Measurements from ENCODE around the gene ING4. TPM values are rescaled to one million over a fixed set of nuclear protein-coding genes. Genes with fewer than 3 reads are reported as not detected.

ING4 gene
- 23.0 to 27.4 TPM (median 26.7 TPM) in 3 replicates for total RNA-seq (2021)
- Bru-seq, nascent RNA = percentile 67 among the genes with signal in this experiment
- long read RNA-seq, experiment 1, transcript ING4-201 (8 exons, 1,709 nt) = major isoform, 18 of 62 reads
- long read RNA-seq, experiment 1, transcript ING4-202 (8 exons, 1,393 nt) = minor isoform, 13 of 62 reads
- long read RNA-seq, experiment 1, transcript ING4-203 (8 exons, 741 nt) = minor isoform, 9 of 62 reads
- long read RNA-seq, experiment 1, partial matches to known transcripts = 4 of 62 reads
- long read RNA-seq, experiment 1, other reads (novel, unspliced or antisense) = 13 of 62 reads
- long read RNA-seq, experiment 2, transcript ING4-201 (8 exons, 1,709 nt) = major isoform, 6 of 17 reads
- long read RNA-seq, experiment 2, partial matches to known transcripts = 3 of 17 reads
- long read RNA-seq, experiment 2, other reads (novel, unspliced or antisense) = 5 of 17 reads
- long read RNA-seq, experiment 3, transcript ING4-201 (8 exons, 1,709 nt) = major isoform, 21 of 69 reads
- long read RNA-seq, experiment 3, transcript ING4-202 (8 exons, 1,393 nt) = minor isoform, 18 of 69 reads
- long read RNA-seq, experiment 3, transcript ING4-203 (8 exons, 741 nt) = minor isoform, 9 of 69 reads
- long read RNA-seq, experiment 3, partial matches to known transcripts = 0 of 69 reads
- long read RNA-seq, experiment 3, other reads (novel, unspliced or antisense) = 16 of 69 reads

DNA sequence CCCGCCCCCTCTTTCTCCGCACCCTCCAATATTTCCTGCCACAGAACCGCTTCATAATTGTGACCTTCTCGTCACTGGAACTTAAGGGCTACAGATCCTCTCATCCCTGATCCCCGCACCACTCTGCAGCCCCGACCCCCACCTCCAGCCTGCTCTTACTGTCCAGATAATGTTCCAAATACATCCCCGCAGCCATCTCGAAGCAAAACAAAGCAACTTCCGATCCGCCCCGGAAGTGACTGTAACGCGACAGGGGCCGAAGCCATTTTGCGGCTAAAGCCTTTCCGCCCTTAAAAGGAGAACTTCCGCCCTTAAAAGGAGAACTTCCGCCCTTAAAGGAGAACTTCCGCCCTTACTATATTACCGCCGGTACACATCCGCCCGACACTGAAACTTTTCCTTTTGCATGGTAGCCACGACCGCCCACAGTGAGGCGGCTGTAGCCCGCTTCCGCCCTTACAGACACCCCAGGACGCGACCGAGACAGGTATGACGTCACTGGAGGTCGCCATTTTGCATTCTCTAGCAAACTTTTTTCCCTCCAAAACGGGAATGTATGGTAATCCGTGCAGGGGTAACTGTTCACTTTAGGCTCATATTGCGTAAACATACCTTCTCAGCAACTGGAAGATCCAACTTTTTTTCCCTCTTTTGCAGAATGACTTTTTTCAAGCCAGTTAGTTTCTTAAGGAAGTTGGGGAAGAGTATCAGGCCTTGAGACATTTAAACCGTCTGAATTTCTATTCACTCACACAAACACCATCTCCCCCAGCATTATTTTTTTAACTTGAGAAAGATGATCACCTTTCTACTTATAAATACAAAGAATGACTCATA, at the start of gene ING4:
Gene ING4 (minus strand): TSS at position 214 of the 837 bp plus-strand sequence. CDS start 18 bp downstream, at position 196.
- peaks cover 15% of the 10 kb centered on the region for H3K36me3 Mint-ChIP-seq
- ChIA-PET CTCF (interaction anchor here (0.6 to 1.8 kb wide), 4 partner anchors 26 to 1626 kb away, joined by 3 to 9 read pairs (median 3); partner anchors contain the start of genes CDCA3 and ZNF384), POLR2A (interaction anchor here (0.6 kb wide), 1 partner anchor 189 kb away, joined by 3 read pairs; the partner anchor contains the start of gene USP5)
- no peaks in the 10 kb centered on the region; the same call in 1 of the 2 replicates for H3K27me3 Mint-ChIP-seq (ENCODE audit: low read depth)
- ATAC-seq (peak; percentile 96), DNase-seq (ENCODE audit: low spot score) (peak; percentile 94)
- H3K4me1 Mint-ChIP-seq = peaks cover 6% of the 10 kb centered on the region
- peak within 1 kb of the TSS; percentile 98 for H3K4me3 Mint-ChIP-seq
- H3K9me3 Mint-ChIP-seq = no peaks in the 10 kb centered on the region
- H3K27ac Mint-ChIP-seq = peak within 1 kb of the TSS; percentile 98
- TF ChIP-seq ZNF121 (CRISPR knock-in tag; IDR thresholded peaks at IDR 0.05) (no peak), MXD4 (CRISPR knock-in tag; IDR thresholded peaks at IDR 0.05; ENCODE audit: borderline replicate concordance) (no peak), ATF1 (CRISPR knock-in tag; IDR thresholded peaks at IDR 0.05) (no peak), KAT7 (CRISPR knock-in tag; IDR thresholded peaks at IDR 0.05; ENCODE audit: borderline replicate concordance) (no peak), HMGA2 (CRISPR knock-in tag; IDR thresholded peaks at IDR 0.05) (no peak), ELF4 (CRISPR knock-in tag; IDR thresholded peaks at IDR 0.05; ENCODE audit: low read depth) (no peak), RELA (CRISPR knock-in tag; IDR thresholded peaks at IDR 0.05; ENCODE audit: borderline replicate concordance) (no peak), NR3C1 (CRISPR knock-in tag; conservative IDR thresholded peaks at IDR 0.05; ENCODE audit: low read depth) (no peak), ZNF232 (CRISPR knock-in tag; IDR thresholded peaks at IDR 0.05) (no peak), ETV6 (CRISPR knock-in tag; IDR thresholded peaks at IDR 0.05) (peak; percentile 79), GABPB1 (CRISPR knock-in tag; IDR thresholded peaks at IDR 0.05) (peak; percentile 87), ZBTB21 (CRISPR knock-in tag; IDR thresholded peaks at IDR 0.05; ENCODE audit: borderline replicate concordance) (peak; percentile 98), NFYB (CRISPR knock-in tag; conservative IDR thresholded peaks at IDR 0.05; ENCODE audit: low read depth) (no peak), FOXJ3 (CRISPR knock-in tag; IDR thresholded peaks at IDR 0.05; ENCODE audit: borderline replicate concordance) (no peak), SOX15 (CRISPR knock-in tag; IDR thresholded peaks at IDR 0.05) (no peak), SMAD3 (CRISPR knock-in tag; IDR thresholded peaks at IDR 0.05; ENCODE audit: borderline replicate concordance) (no peak), SP1 (CRISPR knock-in tag; conservative IDR thresholded peaks at IDR 0.05) (peak; percentile 98)
- TF ChIP-seq, protein P1, sequence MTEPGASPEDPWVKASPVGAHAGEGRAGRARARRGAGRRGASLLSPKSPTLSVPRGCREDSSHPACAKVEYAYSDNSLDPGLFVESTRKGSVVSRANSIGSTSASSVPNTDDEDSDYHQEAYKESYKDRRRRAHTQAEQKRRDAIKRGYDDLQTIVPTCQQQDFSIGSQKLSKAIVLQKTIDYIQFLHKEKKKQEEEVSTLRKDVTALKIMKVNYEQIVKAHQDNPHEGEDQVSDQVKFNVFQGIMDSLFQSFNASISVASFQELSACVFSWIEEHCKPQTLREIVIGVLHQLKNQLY (CRISPR knock-in tag; IDR thresholded peaks at IDR 0.05) = no peak
- TF ChIP-seq, protein P2, sequence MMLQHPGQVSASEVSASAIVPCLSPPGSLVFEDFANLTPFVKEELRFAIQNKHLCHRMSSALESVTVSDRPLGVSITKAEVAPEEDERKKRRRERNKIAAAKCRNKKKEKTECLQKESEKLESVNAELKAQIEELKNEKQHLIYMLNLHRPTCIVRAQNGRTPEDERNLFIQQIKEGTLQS (CRISPR knock-in tag; conservative IDR thresholded peaks at IDR 0.05) = 0 out of 2 replicates have a peak, but pooled peaks have one; percentile 37
- TF ChIP-seq, protein P3, sequence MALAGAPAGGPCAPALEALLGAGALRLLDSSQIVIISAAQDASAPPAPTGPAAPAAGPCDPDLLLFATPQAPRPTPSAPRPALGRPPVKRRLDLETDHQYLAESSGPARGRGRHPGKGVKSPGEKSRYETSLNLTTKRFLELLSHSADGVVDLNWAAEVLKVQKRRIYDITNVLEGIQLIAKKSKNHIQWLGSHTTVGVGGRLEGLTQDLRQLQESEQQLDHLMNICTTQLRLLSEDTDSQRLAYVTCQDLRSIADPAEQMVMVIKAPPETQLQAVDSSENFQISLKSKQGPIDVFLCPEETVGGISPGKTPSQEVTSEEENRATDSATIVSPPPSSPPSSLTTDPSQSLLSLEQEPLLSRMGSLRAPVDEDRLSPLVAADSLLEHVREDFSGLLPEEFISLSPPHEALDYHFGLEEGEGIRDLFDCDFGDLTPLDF (CRISPR knock-in tag; IDR thresholded peaks at IDR 0.05) = no peak
- TF ChIP-seq, protein P4, sequence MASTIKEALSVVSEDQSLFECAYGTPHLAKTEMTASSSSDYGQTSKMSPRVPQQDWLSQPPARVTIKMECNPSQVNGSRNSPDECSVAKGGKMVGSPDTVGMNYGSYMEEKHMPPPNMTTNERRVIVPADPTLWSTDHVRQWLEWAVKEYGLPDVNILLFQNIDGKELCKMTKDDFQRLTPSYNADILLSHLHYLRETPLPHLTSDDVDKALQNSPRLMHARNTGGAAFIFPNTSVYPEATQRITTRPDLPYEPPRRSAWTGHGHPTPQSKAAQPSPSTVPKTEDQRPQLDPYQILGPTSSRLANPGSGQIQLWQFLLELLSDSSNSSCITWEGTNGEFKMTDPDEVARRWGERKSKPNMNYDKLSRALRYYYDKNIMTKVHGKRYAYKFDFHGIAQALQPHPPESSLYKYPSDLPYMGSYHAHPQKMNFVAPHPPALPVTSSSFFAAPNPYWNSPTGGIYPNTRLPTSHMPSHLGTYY (CRISPR knock-in tag; IDR thresholded peaks at IDR 0.05) = 0 out of 2 replicates have a peak, but pooled peaks have one; percentile 53
- TF ChIP-seq, protein P5, sequence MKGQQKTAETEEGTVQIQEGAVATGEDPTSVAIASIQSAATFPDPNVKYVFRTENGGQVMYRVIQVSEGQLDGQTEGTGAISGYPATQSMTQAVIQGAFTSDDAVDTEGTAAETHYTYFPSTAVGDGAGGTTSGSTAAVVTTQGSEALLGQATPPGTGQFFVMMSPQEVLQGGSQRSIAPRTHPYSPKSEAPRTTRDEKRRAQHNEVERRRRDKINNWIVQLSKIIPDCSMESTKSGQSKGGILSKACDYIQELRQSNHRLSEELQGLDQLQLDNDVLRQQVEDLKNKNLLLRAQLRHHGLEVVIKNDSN (CRISPR knock-in tag; IDR thresholded peaks at IDR 0.05) = no peak
- TF ChIP-seq, protein P6, sequence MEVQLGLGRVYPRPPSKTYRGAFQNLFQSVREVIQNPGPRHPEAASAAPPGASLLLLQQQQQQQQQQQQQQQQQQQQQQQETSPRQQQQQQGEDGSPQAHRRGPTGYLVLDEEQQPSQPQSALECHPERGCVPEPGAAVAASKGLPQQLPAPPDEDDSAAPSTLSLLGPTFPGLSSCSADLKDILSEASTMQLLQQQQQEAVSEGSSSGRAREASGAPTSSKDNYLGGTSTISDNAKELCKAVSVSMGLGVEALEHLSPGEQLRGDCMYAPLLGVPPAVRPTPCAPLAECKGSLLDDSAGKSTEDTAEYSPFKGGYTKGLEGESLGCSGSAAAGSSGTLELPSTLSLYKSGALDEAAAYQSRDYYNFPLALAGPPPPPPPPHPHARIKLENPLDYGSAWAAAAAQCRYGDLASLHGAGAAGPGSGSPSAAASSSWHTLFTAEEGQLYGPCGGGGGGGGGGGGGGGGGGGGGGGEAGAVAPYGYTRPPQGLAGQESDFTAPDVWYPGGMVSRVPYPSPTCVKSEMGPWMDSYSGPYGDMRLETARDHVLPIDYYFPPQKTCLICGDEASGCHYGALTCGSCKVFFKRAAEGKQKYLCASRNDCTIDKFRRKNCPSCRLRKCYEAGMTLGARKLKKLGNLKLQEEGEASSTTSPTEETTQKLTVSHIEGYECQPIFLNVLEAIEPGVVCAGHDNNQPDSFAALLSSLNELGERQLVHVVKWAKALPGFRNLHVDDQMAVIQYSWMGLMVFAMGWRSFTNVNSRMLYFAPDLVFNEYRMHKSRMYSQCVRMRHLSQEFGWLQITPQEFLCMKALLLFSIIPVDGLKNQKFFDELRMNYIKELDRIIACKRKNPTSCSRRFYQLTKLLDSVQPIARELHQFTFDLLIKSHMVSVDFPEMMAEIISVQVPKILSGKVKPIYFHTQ (CRISPR knock-in tag; IDR thresholded peaks at IDR 0.05) = no peak
- TF ChIP-seq, protein P7, sequence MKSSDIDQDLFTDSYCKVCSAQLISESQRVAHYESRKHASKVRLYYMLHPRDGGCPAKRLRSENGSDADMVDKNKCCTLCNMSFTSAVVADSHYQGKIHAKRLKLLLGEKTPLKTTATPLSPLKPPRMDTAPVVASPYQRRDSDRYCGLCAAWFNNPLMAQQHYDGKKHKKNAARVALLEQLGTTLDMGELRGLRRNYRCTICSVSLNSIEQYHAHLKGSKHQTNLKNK (CRISPR knock-in tag; IDR thresholded peaks at IDR 0.05) = no peak
- TF ChIP-seq, protein P8, sequence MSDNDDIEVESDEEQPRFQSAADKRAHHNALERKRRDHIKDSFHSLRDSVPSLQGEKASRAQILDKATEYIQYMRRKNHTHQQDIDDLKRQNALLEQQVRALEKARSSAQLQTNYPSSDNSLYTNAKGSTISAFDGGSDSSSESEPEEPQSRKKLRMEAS (CRISPR knock-in tag; IDR thresholded peaks at IDR 0.05) = peak; percentile 76
- TF ChIP-seq, protein P9, sequence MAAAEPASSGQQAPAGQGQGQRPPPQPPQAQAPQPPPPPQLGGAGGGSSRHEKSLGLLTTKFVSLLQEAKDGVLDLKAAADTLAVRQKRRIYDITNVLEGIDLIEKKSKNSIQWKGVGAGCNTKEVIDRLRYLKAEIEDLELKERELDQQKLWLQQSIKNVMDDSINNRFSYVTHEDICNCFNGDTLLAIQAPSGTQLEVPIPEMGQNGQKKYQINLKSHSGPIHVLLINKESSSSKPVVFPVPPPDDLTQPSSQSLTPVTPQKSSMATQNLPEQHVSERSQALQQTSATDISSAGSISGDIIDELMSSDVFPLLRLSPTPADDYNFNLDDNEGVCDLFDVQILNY (CRISPR knock-in tag; IDR thresholded peaks at IDR 0.05) = no peak
